Occipital lobe (tissue), 2 donors: ENCODE data around the gene CRYGB. TPM values are rescaled to one million over a fixed set of nuclear protein-coding genes. Genes with fewer than 3 reads are reported as not detected.
A peak's percentile ranks its signal among the peaks of the same experiment; 100 is the strongest.

ENCODE experiments used
- DNase-seq: peaks from one replicate; lab custom pipeline; 2025; lab: John Stamatoyannopoulos, UW
- total RNA-seq: library from RNA; depleted of rRNA; stranded (reverse); fragments of >200 nt; gene quantifications from one replicate; pipeline ENCODE4 v1.2.3, GENCODE V29; 2014

The CRYGB gene, protein sequence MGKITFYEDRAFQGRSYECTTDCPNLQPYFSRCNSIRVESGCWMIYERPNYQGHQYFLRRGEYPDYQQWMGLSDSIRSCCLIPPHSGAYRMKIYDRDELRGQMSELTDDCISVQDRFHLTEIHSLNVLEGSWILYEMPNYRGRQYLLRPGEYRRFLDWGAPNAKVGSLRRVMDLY
- total RNA-seq: not detected

DNA sequence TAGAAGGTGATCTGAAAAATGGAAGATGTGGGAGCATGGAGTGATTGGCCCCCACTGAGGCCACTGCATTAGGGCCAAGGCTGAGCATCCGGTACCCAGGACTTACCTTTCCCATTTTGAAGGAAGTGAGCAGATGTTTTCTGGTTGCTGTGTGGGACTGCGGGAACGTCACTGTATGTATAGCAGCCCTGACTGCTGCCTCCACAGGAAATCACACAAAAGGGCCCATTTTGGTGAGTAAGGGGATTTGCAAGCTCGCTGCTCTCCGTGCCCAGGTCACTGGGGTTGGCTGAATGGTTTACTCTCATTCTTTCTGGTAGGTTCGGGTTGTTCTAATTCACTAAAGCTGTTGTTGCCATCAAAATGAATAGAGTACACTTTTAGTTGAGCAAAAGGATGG is at the start of gene CRYGB:
Gene CRYGB, minus strand, starts transcription at position 153 of the 400 bp plus-strand sequence. Its CDS starts 38 bp downstream, at position 115.
- no peak for DNase-seq

DNA sequence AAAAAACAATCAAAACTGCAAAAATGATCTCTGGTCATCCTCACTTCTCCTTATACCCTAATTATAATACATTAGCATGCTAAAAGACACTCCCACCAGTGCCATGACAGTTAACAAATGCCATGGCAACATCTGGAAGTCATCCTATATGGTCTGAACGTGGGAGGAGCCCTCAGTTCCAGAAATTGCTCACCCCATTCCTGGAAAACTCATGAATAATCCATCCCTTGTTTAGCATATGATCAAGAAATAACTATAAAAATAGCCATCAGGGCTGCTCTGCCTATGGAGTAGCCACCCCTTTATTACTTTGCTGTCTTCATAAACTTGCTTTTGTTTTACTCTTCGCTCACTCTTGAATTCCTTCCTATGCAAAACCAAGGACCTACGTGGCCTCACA is 49.6 kb upstream of the CRYGB start:
- DNase-seq: no peak

DNA sequence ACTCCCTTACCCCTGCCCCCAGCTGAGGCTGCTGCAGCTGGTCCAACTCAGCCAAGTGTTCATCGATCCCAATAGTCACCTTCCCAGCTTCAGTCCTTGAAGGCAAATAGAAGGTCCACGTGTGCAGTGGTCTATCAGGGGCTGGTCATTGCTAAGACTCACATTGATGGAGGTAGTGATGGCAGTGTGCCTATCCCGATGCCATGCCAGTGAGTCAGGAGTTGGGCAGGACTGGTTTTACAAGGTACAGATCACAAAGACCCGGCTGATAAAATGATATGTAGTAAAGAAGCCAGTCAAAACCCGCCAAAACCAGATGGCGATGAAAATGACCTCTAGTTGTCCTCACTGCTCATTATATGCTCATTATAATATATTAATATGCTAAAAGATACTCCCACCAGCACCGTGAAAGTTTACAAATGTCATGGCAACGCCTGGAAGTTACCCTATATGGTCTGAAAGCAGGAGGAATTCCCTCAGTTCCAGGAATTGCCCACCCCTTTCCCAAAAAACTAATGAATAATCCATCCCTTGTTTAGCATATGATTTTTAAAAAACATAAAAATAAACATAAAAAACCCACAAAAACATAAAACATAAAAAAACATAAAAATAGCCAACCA is 46.8 kb upstream of the CRYGB start:
- DNase-seq: no peak

DNA sequence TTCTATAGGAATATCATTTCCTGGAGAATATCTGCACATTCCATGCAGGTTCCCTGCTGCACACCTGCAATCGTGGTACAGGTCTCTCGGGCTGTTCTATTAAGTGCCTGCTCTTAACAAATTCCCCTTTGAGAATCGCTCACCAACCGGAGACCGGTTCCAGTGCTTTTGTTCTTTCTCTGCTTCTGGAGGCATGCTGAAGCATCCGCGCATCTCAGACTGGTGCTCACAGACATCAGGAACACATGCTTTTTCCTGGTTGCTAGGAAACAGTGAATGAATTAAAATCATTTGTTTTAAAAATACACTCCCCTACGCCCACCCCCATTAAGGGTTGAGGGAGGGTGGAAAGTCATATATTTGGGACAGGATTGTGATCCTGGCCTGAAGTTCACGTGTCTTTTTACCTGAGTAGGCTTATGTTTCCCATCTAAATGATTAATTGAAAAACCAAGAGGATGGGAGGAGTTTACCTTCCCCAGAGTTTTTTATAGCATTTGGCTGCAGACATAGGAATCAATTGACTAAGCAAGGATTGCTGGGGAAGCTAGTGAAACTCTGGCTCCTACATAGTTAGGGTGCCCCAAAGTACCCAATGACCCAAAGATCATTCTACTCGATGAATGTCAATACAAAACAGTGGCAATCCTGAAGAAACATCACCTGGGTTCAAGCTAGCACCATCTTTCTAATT is 44.0 kb upstream of the CRYGB start, which contains the start of gene C2orf80:
Gene C2orf80, minus strand, starts transcription at position 221 of the 694 bp plus-strand sequence. CDS start 3,044 bp downstream, outside the sequence.
- DNase-seq: peak; percentile 44

DNA sequence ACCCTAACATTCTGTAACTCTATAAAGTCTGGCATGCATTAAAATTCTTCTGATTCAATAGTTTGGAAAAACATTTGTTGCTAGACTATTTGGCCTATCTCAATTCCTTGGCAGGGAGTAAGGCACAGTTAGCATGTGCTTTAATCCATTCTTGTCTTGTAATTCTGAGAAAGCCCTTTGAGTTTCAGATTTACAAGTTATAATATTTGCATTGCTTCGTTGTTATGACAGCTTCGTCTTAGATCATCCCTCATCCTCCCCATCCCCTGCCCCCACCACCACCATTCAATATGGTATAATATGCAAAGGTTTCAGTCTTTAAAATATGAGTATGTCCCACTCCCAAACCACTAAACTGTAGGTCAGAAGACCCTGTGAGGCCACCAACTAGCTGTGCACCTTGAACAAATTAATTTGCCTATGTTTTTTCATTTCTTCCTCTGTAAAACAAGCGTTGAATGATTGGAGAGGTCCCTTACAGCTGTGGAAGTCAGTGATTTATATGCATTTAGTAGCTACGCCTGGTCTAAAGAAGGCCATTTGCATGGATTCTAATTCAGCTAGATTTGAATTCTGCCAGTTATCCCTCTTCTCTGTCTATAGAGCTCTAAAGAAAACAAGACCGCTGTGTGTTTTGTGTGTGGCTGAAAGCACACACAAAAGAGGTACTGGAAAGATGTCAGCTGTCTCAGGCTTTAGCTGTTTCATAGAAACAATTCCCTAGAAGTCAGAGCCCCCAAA is 43.3 kb upstream of the CRYGB start:
- no peak for DNase-seq

DNA sequence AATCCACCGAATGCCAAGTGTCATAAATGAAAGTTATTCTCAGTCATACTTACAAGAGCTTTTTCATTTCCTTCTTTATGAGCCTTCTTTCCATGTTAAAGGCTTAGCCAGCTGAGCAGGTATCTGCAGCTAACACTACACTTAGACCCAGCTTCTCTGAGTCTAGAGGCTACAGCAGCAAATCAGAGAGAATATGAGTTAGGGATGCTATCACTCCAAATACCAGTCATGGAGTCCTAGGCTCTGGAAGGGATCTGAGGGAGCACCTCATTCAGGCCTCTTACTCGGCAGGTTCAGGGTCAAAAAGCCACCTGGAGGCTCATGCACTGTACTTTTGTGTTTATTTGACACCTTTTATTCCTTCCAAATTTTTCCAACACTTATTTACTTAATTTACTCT is 40.9 kb upstream of the CRYGB start:
- DNase-seq: no peak

DNA sequence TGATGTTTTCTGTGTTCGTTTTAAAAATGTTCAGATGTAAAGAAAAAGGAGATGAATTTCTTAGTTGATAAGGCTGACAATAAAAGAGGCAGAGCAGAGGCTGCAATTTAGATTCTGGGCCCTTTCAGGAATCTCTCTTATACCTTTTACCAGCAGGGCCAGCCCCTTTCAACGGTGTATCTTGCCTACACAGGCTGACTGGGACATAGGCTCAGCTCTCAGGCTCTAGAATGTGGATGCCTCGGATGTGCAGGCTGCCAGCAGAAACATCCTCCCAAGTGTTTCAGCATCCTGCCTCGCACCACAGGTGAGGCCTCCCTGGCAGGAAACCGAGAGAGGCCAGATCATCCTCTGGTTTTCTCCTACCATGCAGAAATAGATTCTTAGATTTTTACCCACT is 40.5 kb upstream of the CRYGB start:
- DNase-seq: no peak

DNA sequence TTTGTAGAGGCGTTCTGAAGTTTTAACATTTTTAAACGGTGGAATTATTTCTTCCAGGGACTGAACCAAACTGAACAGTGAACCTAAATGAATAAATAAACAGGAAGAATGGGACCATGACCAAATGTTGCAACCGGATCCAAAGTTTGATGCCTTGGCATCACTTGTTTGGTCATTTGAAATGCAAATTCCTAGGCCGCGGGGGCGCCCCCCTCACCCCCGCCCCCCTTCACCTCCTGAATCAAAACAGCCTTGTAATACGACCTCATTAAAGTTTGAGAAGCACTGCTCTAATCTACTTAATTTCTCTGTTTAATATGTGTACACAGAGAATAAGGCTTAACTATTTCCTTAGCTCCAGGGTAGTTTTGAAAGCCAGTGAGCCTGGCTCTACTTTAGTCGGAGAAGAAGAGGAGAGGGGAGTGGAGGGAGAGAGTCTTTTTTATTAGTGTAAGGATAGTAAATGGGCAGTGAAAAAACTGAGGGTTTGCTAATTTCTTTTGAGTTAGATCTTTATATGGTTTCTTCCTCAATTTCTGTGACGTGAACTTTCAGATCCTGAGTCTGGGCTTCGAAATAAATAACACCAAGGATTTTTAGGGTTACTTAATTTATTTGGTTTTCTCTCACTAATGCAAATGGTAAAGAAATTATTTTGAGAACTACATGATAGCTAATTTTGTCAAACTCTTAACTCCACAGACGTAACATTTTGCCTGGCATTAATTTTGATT is 38.2 kb upstream of the CRYGB start:
- DNase-seq: no peak

DNA sequence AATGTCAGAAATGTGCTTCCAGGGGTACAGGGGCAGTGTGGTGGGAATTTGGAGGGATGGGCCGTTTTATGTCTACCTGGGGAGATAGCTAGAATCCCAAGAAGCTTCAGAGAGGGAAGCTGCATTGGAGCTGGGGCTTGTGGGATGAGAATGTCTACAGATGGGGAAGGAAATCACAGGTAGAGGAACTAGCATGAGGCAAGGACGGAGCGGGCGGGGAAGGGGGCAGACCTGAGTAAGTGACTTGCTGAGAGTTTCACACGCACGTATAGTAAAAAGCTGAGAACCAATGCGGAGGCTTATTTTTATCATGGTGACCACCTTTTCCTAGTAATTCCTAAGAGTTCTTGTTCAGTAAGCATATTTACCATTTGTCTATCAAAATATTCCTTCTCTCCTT is 37.6 kb upstream of the CRYGB start:
- DNase-seq: no peak

DNA sequence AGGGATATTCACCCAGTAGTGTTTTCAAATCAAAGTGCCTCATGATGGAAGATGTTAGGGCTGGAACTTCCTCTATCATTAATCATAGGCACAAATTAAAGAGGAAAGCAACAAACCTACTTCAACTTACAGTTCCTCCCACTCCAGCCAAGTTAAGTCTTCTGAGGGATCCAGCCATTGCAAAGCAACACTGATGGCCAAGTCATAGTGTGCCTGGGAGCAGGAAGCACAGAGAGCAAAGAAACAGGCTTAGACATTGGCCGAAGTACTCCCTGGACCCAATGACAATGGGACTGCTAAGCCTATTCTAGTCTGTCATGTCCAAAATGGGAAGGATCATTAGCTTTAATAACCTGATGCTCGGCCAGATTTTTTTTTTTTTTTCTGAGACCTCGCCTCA is 36.9 kb upstream of the CRYGB start:
- no peak for DNase-seq

DNA sequence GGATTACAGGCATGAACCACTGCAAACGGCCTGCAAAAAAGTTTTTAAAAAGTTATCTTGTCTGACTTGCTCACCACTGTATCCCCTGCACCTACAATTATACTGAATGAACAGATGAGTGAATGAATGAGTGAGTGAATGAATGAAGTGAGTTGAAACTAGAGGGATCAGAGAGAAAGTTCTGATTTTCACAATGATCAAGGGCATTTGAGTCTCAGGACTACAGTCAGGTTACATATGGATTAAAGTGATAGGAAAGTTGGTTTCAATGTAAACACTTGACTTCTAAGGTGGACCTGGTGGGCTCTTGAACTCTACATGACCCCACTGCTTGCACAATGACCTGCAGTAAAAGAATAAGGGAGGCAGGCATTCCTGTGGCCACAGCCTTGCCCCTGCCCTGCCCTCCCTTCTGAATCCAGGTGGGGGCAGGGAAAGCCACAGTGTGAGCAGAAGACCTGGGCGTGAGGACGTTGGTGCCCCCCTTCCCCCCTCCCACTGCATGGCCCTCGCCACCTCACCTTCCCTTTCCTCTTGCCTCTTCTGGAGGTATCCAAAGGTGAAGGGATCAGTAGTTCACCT is 33.2 kb upstream of the CRYGB start:
- no peak for DNase-seq

DNA sequence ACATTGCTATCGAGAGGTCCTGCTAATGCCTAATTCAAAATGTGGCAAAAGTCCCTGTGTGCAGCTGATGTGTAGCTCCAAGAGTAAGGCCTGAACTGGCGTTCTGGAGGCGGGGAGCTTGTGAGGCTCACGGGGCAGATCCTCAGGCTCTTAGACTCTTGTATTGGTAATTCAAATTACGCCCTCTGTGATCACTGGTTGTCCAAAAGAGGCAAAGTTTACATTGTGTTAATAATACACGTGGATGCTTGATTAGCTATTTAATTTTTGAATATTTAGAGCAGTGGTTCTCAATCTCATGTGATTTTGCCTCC is 29.8 kb upstream of the CRYGB start:
- DNase-seq: no peak

DNA sequence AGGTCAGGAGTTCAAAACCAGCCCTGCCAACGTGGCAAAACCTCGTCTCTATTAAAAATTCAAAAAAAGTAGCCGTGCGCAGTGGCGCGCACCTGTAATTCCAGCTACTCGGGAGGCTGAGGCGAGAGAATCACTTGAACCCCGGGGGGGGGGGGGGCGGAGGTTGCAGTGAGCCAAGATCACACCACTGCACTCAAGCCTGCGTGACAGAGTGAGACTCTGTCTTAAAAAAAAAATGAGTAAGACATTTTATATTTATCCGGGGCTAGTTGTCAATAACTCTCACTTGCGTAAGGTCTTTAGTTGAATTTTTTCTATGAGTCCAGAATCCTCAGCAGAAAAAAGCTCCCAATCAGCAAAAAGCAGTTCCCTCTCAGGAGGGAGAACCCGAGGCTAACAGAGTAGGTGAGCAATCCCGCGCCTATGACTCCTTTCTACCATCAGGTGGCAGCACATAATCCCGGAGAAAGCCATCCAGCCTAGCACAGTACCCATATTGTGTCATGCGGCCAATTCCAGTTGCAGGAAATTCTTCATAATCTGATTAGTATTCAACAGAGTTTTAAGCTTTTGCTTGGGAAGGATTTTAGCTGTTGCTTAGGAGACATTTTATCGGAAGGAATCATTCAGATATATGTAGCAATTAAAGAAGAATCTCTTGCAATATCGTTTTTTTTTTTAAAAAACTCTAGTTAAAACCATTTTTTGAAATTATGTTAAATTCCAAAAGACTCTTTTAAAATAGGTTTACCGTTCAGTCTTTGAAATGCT is 29.3 kb upstream of the CRYGB start:
- DNase-seq: peak; percentile 65

DNA sequence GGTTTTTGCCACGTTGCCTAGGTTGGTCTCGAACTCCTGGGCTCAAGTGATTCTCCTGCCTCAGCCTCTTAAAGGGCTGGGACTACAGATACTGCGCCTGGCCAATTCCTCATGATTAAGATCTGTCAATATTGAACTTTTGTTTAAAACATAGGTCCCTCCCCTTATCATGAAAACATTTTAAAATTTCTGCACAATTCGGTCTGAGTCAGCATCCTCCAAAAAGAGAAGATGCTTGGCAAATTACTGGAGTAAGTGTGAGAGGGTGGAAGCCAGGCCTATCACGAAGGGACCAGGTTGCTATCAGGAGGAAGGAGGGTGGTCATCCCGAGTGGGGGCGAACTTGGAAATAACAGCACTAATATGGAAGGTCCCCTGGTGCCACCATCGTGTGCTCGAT is 28.2 kb upstream of the CRYGB start:
- DNase-seq: no peak

DNA sequence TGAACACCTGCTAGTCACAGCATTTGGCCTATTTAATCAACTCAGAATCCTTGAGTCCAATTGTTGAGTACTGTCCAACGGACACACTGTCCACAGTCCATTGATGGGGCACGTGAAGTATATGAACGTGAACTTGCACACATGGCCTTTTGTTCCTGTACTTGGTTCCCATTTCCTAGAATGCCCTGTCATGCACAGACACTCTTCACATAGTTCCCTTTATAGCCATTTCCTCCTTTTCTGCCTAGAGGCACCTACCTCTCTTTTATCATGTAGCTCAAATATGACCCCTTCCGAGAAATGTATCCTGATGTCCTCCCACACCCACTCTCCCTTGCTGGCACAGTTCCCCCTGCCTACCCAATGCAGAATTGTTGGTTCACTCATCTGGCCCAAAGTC is 26.2 kb upstream of the CRYGB start:
- no peak for DNase-seq

DNA sequence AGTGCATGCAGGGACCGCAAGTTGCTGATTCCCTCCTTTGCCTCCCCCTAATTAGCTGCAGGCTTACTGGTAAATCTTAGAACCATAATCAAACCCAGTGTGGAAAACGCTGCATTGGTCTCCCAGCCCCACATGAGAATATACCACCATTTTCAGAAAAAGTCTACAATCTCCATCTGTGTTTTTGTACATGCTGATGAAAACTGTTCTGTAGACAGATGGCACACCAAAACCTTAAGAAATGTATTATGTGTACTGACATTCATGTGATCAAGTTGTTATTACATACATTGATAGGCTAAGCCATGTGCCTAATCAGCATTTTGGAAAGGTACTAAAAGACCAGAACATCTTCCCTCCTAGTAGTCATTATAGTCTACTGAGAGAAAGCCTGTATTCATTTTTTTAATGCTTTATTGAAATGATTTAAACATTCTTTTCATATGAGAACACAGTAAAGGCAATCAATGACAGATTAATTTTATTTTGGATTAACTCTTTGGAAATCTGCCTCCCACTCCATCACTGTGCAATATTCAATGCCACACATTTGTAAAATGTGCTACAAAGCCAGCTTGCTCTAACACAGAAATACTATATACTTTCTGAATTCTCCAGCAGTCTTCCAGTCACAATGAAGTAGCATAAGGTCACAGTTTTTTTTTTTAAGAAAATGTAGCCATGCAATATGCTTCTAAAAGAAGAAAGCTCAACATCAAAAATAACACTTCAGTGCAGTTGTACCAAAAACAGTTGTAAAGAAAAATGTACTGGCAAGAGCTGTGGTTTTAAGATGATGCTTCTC is 19.2 kb upstream of the CRYGB start:
- no peak for DNase-seq

DNA sequence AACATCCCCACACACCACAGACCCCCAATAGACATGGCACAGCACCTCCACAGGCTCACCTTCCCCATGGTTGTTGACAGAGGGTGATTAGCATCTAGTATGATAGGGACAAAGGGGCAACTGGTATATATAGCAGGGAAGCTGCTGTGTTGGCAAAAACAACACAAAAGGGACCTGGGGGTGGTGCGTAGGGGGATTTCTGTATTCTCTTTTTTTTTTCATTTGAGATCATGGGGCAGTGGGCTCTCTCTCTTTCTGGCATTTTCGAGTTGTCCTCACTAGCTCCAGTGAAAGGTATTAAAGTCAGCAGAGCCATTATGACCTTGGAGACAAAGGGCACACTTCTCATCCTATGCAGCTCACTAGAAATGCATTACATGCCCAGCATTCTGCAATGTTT is 17.5 kb upstream of the CRYGB start, which contains the start of gene CRYGA:
Gene CRYGA, minus strand, starts transcription at position 101 of the 400 bp plus-strand sequence. Its CDS starts 33 bp downstream, at position 68.
- DNase-seq: no peak

DNA sequence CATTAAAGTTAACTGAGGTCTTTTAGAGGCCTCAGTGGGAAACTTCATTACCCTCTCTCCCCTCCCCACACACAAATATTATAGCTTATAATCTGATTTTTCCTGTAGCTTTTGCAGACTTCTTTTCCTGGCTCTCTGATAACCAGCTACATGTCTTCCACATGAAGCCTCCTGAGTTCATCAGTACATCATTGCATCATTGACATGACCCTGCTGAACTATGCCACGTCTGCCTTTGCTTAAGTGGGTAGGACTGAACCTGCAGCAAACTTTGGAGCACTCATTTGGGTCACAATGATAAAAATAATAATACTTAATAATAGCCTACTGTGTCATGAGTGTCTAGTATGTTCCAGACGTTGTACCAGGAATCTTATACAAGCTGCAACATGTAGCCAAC is 10.5 kb upstream of the CRYGB start:
- DNase-seq: no peak

DNA sequence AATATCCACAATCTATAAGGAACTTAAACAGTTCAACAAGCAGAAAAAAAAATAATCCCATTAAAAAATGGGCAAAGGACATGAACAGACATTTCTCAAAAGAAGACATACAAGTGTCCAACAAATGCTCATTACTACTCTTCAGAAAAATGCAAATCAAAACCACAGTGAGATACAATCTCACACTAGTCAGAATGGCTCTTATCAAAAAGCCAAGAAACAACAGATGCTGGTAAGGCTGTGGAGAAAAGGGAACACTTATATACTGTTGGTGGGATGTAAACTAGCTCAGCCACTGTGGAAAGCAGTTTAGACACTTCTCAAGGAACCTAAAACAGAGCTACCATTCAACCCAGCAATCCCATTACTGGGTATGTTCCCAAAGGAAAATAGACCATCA is 7.2 kb upstream of the CRYGB start:
- no peak for DNase-seq

DNA sequence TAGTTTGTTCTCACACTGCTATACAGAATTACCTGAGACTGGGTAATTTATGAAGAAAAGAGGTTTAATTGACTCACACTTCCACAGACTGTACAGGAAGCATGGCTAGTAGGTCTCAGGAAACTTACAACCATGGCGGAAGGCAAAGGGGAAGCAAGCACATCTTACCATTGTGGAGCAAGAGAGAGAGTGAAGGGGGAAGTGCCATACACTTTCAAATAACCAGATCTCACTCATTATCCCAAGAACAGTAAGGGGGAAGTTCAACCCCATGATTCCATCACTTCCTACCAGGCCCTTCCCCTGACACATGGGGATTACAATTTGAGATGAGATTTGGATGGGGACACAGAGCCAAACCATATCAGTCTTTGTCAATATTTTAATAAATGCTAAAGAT is 5.0 kb upstream of the CRYGB start:
- no peak for DNase-seq
